HEK293 (cell line): Measurements from ENCODE around the gene CTF1.

Experiments used
- CTCF ChIA-PET: fragments of 350-600 bp; formaldehyde crosslinking; extraction: SDS; loops from one replicate; lab custom pipeline; 2021; ENCODE audit warnings: antibody characterized with exemption; lab: Yijun Ruan, JAX
- POLR2A ChIA-PET: fragments of 300-600 bp; formaldehyde crosslinking; extraction: SDS; loops from one replicate; lab custom pipeline; 2020; ENCODE audit warnings: antibody characterized with exemption, inconsistent platforms; lab: Yijun Ruan, JAX
- H3K27ac ChIP-seq: fragments of 200-500 bp; sonication (Bioruptor generic); 2 replicates; pipeline ENCODE4 v1.5.1; 2014; ENCODE audit warnings: low read depth, low read length, control low read depth, inconsistent platforms; ENCODE audit errors: extremely low read depth
- H3K36me3 ChIP-seq, 2 experiments: fragments of 200-500 bp in 1 of 2; sonication (Bioruptor generic) in 1 of 2; 1 replicate in 1 of 2; 2 replicates in 1 of 2; pipeline ENCODE4 v1.5.1; 2014 to 2017; ENCODE audit warnings: inconsistent platforms in 2 of 2, low read length in 2 of 2; ENCODE audit not compliant: control insufficient read depth in 2 of 2, insufficient read depth in 1 of 2
- H3K4me1 ChIP-seq: fragments of 200-500 bp; sonication (Bioruptor generic); 2 replicates; pipeline ENCODE4 v1.5.1; 2014; ENCODE audit warnings: mild to moderate bottlenecking, low read length, inconsistent platforms; ENCODE audit not compliant: control insufficient read depth, insufficient read depth
- H3K4me3 ChIP-seq: 2 replicates; pipeline ENCODE4 v1.5.1; 2011; ENCODE audit warnings: low read depth, mild to moderate bottlenecking, control low read depth, low read length, moderate library complexity
- H3K9me3 ChIP-seq: fragments of 200-500 bp; sonication (Bioruptor generic); 2 replicates; pipeline ENCODE4 v1.5.1; 2014; ENCODE audit warnings: low read depth, low read length, inconsistent platforms; ENCODE audit not compliant: control insufficient read depth, insufficient read depth
- GLIS1 ChIP-seq: fragments of 450-650 bp; formaldehyde crosslinking; IDR thresholded peaks from 2 replicates; pipeline ENCODE4 v1.5.1; 2016; ENCODE audit warnings: missing biosample characterization, missing genetic modification characterization
- KLF1 ChIP-seq: fragments of 450-650 bp; formaldehyde crosslinking; IDR thresholded peaks from 2 replicates; pipeline ENCODE4 v1.5.1; 2016; ENCODE audit warnings: missing biosample characterization, missing genetic modification characterization
- KLF7 ChIP-seq: fragments of 450-650 bp; formaldehyde crosslinking; IDR thresholded peaks from 2 replicates; pipeline ENCODE4 v1.5.1; 2016; ENCODE audit warnings: missing biosample characterization, missing genetic modification characterization, borderline replicate concordance
- KLF8 ChIP-seq: fragments of 450-650 bp; formaldehyde crosslinking; IDR thresholded peaks from 2 replicates; pipeline ENCODE4 v1.5.1; 2016; ENCODE audit warnings: missing biosample characterization, missing genetic modification characterization
- PRDM1 ChIP-seq: fragments of 450-650 bp; formaldehyde crosslinking; IDR thresholded peaks from 2 replicates; pipeline ENCODE4; 2016; ENCODE audit warnings: missing biosample characterization, missing genetic modification characterization
- SP3 ChIP-seq: fragments of 450-650 bp; formaldehyde crosslinking; IDR thresholded peaks from 2 replicates; pipeline ENCODE4 v1.5.1; 2016; ENCODE audit warnings: missing biosample characterization, missing genetic modification characterization
- TRIM28 ChIP-seq: IDR thresholded peaks from 2 replicates; pipeline ENCODE4 v1.6.1; 2011; ENCODE audit warnings: low read length, control low read depth, borderline replicate concordance
- YY1 ChIP-seq: fragments of 450-650 bp; formaldehyde crosslinking; IDR thresholded peaks from 2 replicates; pipeline ENCODE4 v1.5.1; 2018; ENCODE audit warnings: missing biosample characterization, missing genetic modification characterization
- ZBTB48 ChIP-seq: fragments of 450-650 bp; formaldehyde crosslinking; IDR thresholded peaks from 2 replicates; pipeline ENCODE4 v1.5.1; 2016; ENCODE audit warnings: missing biosample characterization, missing genetic modification characterization
- ZFHX2 ChIP-seq: fragments of 450-650 bp; formaldehyde crosslinking; conservative IDR thresholded peaks from 2 replicates; pipeline ENCODE4 v1.5.1; 2016; ENCODE audit warnings: missing biosample characterization, missing genetic modification characterization
- ZNF2 ChIP-seq: fragments of 450-650 bp; formaldehyde crosslinking; IDR thresholded peaks from 2 replicates; pipeline ENCODE4 v1.5.1; 2016; ENCODE audit warnings: missing biosample characterization, missing genetic modification characterization
- ZNF239 ChIP-seq: fragments of 450-650 bp; formaldehyde crosslinking; IDR thresholded peaks from 2 replicates; pipeline ENCODE4 v1.5.1; 2016; ENCODE audit warnings: missing biosample characterization, missing genetic modification characterization
- ZNF302 ChIP-seq: fragments of 450-650 bp; formaldehyde crosslinking; IDR thresholded peaks from 2 replicates; pipeline ENCODE4 v1.5.1; 2016; ENCODE audit warnings: missing biosample characterization, missing genetic modification characterization, low read depth
- ZNF660 ChIP-seq: fragments of 450-650 bp; IDR thresholded peaks from 2 replicates; pipeline ENCODE4 v1.5.1; 2018; ENCODE audit warnings: missing biosample characterization, mild to moderate bottlenecking, missing genetic modification characterization
- TF ChIP-seq, protein P1 (sequence below): fragments of 450-650 bp; formaldehyde crosslinking; conservative IDR thresholded peaks from 2 replicates; pipeline ENCODE4 v1.5.1; 2016; ENCODE audit warnings: low read depth, missing biosample characterization, missing genetic modification characterization
- TF ChIP-seq, protein P2 (sequence below): fragments of 450-650 bp; formaldehyde crosslinking; IDR thresholded peaks from 2 replicates; pipeline ENCODE4 v1.5.1; 2016; ENCODE audit warnings: missing biosample characterization, missing genetic modification characterization
- TF ChIP-seq, protein P3 (sequence below): fragments of 450-650 bp; formaldehyde crosslinking; IDR thresholded peaks from 2 replicates; pipeline ENCODE4 v1.5.1; 2017; ENCODE audit warnings: missing biosample characterization, missing genetic modification characterization
- TF ChIP-seq, protein P4 (sequence below): fragments of 450-650 bp; formaldehyde crosslinking; IDR thresholded peaks from 2 replicates; pipeline ENCODE4 v1.5.1; 2017; ENCODE audit warnings: missing biosample characterization, missing genetic modification characterization
- TF ChIP-seq, protein P5 (sequence below): fragments of 450-650 bp; IDR thresholded peaks from 2 replicates; pipeline ENCODE4 v1.5.1; 2018; ENCODE audit warnings: missing biosample characterization, mild to moderate bottlenecking, missing genetic modification characterization

CTF1 gene

DNA sequence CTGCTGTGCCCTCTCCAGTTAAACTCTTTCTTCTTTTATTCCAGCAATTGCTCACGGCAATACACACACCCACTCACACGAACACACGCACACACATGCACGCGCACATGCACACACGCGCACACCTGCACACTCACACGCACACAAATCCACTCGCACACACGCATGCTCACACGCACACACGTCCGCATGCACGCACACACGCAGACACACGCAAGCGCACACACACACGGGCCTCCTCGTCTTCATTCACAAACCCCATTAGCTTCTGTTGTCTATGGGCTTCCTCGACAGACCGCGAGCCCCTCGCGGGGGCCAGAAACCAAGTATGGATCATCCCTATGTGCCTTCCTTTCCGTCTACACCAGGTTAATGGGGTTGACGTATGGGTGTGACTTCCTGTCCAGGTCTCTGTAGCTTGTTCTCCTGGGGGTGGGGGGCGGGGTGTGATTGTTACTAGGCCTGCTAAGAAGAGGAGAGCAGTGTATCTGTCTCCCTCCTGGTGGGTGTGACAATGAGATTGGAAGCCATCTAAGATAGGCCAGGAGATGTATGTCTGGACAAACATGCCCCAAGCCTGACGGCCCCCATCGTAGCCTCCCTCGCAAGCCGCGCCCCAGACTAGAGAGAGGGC is 670 bp upstream of the CTF1 start:
- H3K4me1 ChIP-seq, result no peaks in the 10 kb centered on the region; the same call in 1 of the 2 replicates
- CTCF ChIA-PET, result interaction anchor here (0.7 to 1.8 kb wide), 5 partner anchors 32 to 388 kb away, joined by 3 to 6 read pairs (median 4); no protein-coding TSS in a partner anchor
- no peaks in the 10 kb centered on the region for H3K9me3 ChIP-seq
- H3K4me3 ChIP-seq, result no peak overlapping the region
- no peak overlapping the region for H3K27ac ChIP-seq
- POLR2A ChIA-PET, result no interaction called here
- H3K36me3 ChIP-seq, result peaks cover 10 to 13% of the 10 kb centered on the region in 2 experiments; a peak in 2 of 3 replicates
- peak; percentile 7; the same call in 1 of the 2 replicates for TF ChIP-seq KLF1 (tag by site-specific recombination)
- TF ChIP-seq, protein P1, sequence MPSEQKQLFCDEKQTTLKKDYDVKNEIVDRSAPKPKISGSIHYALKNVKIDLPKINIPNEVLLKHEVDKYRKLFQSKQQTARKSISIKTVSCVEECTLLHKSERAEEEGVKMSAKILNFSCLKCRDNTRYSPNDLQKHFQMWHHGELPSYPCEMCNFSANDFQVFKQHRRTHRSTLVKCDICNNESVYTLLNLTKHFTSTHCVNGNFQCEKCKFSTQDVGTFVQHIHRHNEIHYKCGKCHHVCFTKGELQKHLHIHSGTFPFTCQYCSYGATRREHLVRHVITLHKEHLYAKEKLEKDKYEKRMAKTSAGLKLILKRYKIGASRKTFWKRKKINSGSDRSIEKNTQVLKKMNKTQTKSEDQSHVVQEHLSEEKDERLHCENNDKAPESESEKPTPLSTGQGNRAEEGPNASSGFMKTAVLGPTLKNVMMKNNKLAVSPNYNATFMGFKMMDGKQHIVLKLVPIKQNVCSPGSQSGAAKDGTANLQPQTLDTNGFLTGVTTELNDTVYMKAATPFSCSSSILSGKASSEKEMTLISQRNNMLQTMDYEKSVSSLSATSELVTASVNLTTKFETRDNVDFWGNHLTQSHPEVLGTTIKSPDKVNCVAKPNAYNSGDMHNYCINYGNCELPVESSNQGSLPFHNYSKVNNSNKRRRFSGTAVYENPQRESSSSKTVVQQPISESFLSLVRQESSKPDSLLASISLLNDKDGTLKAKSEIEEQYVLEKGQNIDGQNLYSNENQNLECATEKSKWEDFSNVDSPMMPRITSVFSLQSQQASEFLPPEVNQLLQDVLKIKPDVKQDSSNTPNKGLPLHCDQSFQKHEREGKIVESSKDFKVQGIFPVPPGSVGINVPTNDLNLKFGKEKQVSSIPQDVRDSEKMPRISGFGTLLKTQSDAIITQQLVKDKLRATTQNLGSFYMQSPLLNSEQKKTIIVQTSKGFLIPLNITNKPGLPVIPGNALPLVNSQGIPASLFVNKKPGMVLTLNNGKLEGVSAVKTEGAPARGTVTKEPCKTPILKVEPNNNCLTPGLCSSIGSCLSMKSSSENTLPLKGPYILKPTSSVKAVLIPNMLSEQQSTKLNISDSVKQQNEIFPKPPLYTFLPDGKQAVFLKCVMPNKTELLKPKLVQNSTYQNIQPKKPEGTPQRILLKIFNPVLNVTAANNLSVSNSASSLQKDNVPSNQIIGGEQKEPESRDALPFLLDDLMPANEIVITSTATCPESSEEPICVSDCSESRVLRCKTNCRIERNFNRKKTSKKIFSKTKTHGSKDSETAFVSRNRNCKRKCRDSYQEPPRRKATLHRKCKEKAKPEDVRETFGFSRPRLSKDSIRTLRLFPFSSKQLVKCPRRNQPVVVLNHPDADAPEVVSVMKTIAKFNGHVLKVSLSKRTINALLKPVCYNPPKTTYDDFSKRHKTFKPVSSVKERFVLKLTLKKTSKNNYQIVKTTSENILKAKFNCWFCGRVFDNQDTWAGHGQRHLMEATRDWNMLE (tag by site-specific recombination), result no peak
- 0 out of 2 replicates have a peak, but pooled peaks have one; percentile 20 for TF ChIP-seq ZNF2 (tag by site-specific recombination)
- peak; percentile 59 for TF ChIP-seq ZFHX2 (tag by site-specific recombination)
- TF ChIP-seq, protein P2, sequence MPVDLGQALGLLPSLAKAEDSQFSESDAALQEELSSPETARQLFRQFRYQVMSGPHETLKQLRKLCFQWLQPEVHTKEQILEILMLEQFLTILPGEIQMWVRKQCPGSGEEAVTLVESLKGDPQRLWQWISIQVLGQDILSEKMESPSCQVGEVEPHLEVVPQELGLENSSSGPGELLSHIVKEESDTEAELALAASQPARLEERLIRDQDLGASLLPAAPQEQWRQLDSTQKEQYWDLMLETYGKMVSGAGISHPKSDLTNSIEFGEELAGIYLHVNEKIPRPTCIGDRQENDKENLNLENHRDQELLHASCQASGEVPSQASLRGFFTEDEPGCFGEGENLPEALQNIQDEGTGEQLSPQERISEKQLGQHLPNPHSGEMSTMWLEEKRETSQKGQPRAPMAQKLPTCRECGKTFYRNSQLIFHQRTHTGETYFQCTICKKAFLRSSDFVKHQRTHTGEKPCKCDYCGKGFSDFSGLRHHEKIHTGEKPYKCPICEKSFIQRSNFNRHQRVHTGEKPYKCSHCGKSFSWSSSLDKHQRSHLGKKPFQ (tag by site-specific recombination), result peak; percentile 57; the same call in 1 of the 2 replicates
- TF ChIP-seq, protein P3, sequence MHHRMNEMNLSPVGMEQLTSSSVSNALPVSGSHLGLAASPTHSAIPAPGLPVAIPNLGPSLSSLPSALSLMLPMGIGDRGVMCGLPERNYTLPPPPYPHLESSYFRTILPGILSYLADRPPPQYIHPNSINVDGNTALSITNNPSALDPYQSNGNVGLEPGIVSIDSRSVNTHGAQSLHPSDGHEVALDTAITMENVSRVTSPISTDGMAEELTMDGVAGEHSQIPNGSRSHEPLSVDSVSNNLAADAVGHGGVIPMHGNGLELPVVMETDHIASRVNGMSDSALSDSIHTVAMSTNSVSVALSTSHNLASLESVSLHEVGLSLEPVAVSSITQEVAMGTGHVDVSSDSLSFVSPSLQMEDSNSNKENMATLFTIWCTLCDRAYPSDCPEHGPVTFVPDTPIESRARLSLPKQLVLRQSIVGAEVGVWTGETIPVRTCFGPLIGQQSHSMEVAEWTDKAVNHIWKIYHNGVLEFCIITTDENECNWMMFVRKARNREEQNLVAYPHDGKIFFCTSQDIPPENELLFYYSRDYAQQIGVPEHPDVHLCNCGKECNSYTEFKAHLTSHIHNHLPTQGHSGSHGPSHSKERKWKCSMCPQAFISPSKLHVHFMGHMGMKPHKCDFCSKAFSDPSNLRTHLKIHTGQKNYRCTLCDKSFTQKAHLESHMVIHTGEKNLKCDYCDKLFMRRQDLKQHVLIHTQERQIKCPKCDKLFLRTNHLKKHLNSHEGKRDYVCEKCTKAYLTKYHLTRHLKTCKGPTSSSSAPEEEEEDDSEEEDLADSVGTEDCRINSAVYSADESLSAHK, result no peak
- no peak for TF ChIP-seq GLIS1 (tag by site-specific recombination)
- TF ChIP-seq, protein P4, sequence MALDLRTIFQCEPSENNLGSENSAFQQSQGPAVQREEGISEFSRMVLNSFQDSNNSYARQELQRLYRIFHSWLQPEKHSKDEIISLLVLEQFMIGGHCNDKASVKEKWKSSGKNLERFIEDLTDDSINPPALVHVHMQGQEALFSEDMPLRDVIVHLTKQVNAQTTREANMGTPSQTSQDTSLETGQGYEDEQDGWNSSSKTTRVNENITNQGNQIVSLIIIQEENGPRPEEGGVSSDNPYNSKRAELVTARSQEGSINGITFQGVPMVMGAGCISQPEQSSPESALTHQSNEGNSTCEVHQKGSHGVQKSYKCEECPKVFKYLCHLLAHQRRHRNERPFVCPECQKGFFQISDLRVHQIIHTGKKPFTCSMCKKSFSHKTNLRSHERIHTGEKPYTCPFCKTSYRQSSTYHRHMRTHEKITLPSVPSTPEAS (tag by site-specific recombination), result peak; percentile 94

DNA sequence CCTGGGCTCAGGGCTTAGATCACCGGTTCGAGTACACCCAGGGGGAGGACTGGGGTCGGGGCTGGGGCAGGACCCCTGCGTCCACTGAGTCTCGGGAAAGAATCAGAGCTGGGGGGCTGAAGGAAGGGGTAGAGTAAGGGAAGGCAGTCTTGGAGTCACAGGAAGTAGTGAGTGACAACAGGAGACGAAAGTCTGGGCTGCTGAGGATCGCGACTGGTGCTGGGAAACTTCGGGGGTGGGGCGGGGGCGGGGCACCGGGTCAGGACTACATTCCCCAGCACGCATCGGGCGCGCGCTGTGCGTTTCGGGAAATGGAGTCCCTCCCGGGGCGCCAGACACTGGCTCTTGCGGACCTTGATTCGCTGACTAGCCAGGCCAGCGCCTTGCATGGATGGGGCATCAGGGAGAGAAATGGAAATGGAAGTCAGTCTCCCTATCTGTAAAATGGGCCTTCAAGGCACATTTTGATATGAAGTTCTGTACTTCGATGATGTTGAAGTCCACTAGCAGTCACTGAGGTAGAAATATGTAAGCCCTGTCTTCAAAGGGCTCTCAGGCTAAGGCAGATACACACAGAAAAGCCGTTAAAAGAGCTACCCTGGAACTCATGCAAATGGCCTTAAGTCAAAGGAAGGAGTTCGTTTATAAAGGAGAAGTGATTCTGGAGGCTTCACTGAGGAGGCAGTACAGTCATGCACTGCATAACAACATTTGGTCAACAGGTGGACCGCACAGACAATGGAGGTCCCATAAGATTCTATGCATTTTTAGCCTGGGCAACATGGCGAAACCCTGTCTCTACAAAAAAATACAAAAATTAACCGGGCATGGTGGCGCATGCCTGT is 697 bp downstream of the CTF1 start:
- peak overlapping the region; percentile 32 for H3K4me3 ChIP-seq
- H3K4me1 ChIP-seq, result no peaks in the 10 kb centered on the region; the same call in 1 of the 2 replicates
- no peaks in the 10 kb centered on the region for H3K9me3 ChIP-seq
- H3K27ac ChIP-seq, result peak overlapping the region; percentile 53
- POLR2A ChIA-PET, result interaction anchor here (0.7 to 1.0 kb wide), 2 partner anchors 82 to 149 kb away, joined by 3 to 4 read pairs; partner anchors contain the start of gene PHKG2
- CTCF ChIA-PET, result interaction anchor here (0.5 to 2.2 kb wide), 8 partner anchors 10 to 970 kb away, joined by 3 to 8 read pairs (median 4); no protein-coding TSS in a partner anchor
- peaks cover 2 to 5% of the 10 kb centered on the region in 2 experiments; a peak in 2 of 3 replicates for H3K36me3 ChIP-seq
- TF ChIP-seq, protein P5, sequence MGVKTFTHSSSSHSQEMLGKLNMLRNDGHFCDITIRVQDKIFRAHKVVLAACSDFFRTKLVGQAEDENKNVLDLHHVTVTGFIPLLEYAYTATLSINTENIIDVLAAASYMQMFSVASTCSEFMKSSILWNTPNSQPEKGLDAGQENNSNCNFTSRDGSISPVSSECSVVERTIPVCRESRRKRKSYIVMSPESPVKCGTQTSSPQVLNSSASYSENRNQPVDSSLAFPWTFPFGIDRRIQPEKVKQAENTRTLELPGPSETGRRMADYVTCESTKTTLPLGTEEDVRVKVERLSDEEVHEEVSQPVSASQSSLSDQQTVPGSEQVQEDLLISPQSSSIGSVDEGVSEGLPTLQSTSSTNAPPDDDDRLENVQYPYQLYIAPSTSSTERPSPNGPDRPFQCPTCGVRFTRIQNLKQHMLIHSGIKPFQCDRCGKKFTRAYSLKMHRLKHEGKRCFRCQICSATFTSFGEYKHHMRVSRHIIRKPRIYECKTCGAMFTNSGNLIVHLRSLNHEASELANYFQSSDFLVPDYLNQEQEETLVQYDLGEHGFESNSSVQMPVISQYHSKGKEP, result no peak
- TF ChIP-seq ZNF239 (tag by site-specific recombination) (no peak), ZNF302 (tag by site-specific recombination) (no peak), TRIM28 (0 out of 2 replicates have a peak, but pooled peaks have one; percentile 16), YY1 (tag by site-specific recombination) (peak; percentile 44; the same call in 1 of the 2 replicates), KLF7 (0 out of 2 replicates have a peak, but pooled peaks have one; percentile 3), KLF1 (tag by site-specific recombination) (no peak; the same call in 1 of the 2 replicates), ZBTB48 (tag by site-specific recombination) (peak; percentile 68; the same call in 1 of the 2 replicates), KLF8 (tag by site-specific recombination) (peak; percentile 60; the same call in 1 of the 2 replicates), ZNF660 (tag by site-specific recombination) (peak; percentile 57; the same call in 1 of the 2 replicates), SP3 (tag by site-specific recombination) (peak; percentile 86), PRDM1 (tag by site-specific recombination) (0 out of 2 replicates have a peak, but pooled peaks have one; percentile 42)
